GM21390 (cell line): Measurements from ENCODE around the gene TBC1D5.
"Not testable (repeated sequence)": the region's sequence is repeated elsewhere in the genome, so short reads cannot be mapped to it uniquely, and the experiment has no call there.

ENCODE experiments used
- ATAC-seq: cut with Tn5 transposase; IDR thresholded peaks from one replicate; pipeline ENCODE4 v1.9.1; 2021; ENCODE audit not compliant: unreplicated experiment

The TBC1D5 gene

DNA sequence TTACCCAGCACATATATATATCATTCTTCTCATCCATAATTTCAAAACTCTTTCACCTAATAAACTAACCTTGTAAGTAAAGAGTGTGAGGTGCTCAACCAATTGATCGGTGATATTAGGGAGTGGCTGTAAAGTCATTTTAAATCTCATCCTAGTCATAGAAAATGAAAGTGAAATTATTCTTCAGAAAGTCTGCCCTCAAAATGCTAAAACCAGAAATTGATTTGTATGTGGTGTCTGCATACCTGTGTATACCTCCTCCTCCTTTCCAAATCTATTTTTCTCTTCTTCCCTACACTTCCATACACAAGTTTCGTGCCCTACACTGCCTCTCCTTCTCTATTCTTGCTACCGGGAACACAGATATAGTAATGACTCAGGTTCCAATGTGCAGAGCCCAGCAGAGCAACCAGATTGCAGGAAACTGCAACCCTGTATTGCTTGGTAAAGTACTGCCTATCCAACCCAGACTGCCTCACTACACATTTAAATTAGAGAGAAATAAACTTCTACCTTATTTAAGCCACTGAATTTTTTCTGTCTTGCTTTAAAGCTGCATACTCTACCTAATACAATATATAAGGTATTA is 7.4 kb upstream of the TBC1D5 start:
- peak; percentile 22 for ATAC-seq

DNA sequence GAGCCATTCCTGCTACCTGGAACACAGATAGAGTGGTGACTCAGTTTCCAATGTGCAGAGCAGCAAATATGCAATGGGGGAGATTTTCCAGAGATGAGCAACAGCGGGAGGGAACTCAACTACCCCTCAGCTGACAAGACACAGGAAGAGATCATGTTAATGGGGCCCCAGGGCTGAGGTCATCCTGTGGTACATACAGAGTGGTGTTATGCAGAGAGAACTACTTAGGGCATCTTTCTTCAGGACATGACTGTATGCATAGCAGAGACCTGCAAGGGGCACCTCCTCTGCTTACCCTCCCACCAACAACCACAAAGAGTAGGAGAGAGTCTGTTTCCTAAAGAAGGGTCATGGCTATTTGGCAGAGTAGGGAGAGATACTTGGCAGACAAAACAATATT is 6.8 kb upstream of the TBC1D5 start:
- peak; percentile 39 for ATAC-seq

GRCh38 chr3:17747890-17748247 is 5.4 kb upstream of the TBC1D5 start:
- no peak for ATAC-seq

DNA sequence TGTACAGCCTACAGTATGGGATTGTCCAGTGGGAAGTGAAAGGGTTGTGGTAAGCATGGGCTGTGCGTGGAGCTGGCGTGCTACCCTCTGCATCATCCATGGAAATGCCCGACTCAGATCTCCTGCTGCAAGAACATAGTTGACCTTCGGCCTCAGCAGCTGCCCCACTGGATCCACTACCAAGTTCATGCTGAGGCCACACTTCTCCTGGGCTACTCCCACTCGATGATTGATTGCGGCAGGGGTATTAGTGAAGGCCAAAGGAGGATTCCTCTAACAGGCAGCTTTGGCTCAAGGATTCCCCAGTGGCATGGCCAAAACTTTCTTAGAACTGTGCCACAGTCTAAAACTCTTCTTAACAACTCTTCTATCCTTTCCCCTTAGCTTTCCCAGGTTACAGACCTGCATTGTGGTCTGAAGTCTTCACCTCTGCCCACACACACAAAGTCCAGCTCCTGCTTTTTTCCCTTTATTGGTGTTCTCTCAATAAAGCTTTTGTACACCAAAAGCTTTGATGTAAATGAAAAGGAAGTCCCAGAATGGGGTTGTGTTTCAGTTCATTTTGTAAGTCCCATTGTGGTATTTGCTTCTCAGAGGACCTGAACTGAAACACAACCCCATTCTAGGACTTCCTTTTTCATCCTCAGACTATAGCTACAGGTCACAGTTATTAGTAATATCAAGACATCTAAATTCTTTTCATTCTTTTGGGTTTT is 4.9 kb upstream of the TBC1D5 start:
- peak; percentile 76 for ATAC-seq

DNA sequence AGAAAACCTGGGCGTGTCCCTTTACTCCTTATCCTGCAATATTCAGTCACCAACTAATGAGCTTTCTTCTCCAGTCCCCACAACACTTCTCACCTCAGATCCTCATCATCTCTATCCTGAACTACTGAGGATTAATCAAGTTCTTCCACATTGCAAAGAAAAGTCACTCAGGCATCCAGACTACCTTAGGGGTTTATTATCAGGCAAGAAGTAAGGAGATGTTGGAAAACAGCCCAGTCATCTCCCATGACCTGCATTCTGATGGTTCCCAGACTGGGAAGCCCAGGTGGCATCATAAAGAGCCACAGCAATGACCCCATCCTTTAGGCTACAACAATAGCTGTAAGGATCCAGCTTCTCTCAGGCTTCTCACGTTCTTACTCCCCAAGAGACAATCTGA is 3.5 kb upstream of the TBC1D5 start:
- ATAC-seq = no peak

GRCh38 chr3:17745301-17745700 is 2.9 kb upstream of the TBC1D5 start:
- no peak for ATAC-seq

- no peak for ATAC-seq
Measured at GRCh38 chr3:17744693-17745092, 2.3 kb upstream of the TBC1D5 start.

DNA sequence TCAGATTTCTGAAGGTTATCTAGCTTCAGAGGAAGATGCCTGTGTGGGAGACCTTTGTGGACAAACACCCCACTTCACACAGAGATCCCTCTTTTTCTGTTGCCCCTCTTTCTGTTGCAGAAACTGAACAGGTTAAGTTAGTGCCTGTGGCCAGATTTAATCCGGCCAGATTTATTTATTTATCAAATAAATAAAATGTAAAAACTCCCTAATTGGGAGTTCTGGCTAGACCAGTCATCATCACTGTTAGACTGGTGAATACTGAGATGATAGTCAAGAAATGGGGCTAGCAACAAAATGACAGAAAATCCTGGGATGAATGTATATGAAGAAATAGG is 1.2 kb upstream of the TBC1D5 start:
- no peak for ATAC-seq

GRCh38 chr3:17742880-17743657 is 638 bp upstream of the TBC1D5 start:
- ATAC-seq = peak; percentile 1

- no peak for ATAC-seq
Measured at GRCh38 chr3:17741621-17742101, 770 bp downstream of the TBC1D5 start.

GRCh38 chr3:17740721-17741141 is 1.7 kb downstream of the TBC1D5 start:
- ATAC-seq = no peak

DNA sequence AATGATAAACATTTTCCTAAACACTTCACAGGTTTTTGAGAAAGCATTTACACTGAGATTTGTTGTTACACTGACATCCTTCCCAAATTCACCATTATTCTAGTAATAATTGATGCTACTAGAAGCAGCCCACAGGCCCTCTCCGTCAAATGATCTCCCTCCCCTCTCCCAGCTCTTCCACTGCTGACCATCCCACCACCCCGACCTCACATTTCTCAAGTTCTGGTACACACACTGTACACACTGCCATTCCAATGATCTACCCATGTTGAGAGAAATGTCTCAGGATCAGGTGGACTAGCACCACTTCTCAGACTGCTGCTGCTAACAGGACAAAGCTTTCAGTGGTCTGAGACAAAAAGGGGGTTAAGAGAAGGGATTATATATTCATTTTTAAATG is 3.5 kb downstream of the TBC1D5 start:
- ATAC-seq = no peak

DNA sequence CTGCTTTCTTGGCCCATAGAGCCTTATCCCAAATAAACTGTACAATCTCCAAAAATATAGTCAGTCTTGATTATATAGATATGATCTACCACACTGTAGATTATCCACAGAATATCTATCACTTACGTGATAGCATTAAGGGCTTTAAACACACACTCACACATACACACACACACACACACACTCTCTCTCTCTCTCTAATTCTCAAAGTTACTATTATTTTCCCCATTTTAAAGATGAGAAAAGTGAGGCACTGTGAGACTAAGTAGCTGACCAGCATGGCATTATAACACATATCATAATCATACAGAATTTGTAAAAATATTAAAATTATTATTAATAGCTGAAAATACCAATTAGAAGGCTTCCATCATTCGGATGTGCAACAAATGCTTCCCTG is 4.2 kb downstream of the TBC1D5 start:
- ATAC-seq = no peak

- ATAC-seq = no peak
Measured at GRCh38 chr3:17737591-17737990, 4.8 kb downstream of the TBC1D5 start.

GRCh38 chr3:17735362-17735761 is 7.1 kb downstream of the TBC1D5 start:
- not testable (repeated sequence) for ATAC-seq

- ATAC-seq = no peak
Measured at GRCh38 chr3:17733768-17734167, 8.7 kb downstream of the TBC1D5 start.

GRCh38 chr3:17733215-17733614 is 9.2 kb downstream of the TBC1D5 start:
- ATAC-seq = no peak

DNA sequence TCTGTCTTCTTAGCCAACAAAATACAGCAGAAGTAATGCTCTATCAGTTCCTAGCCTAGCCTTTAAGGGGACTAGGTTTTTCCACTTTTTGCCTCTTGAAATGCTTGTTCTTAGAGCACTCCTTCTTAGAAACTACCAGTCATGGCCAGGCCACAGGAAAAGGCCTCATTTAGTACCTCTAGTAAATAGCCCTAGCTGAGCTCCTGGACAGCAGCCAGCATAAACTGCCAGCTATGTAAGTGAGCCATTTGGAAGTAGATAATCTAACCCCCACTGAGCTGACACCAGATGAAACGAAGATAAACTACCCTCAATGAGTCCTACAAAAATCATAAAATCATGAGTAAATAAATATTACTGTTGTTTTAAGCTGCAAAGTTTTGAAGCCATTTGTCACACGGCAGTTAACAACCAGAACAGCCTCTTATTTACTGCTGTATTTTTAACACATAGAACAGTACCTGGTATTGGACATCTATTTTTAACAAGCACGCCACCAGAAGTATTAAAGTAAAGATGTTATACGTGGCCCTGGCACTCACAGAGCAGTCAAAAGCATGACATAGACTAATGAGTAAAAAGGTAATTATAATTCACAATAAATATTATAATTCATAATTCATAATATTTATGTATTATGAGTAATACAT is 12.0 kb downstream of the TBC1D5 start:
- ATAC-seq = no peak

DNA sequence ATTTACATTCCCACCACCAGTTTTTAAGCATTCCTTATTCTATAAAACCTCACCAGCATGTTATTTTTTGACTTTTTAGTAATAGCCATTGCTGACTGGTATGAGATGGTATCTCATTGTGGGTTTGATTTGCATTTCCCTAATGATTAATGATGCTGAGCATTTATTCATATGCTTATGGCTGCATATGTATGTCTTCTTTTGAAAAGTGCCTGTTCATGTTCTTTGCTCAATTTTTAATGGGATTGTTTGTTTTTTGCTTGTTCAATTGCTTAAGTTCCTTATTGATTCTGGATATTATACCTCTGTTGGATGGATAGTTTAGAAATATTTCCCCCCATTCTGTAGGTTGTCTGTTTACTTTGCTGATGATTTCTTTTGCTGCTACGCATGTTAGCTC is 16.1 kb downstream of the TBC1D5 start:
- no peak for ATAC-seq

- not testable (repeated sequence) for ATAC-seq
Measured at GRCh38 chr3:17725844-17726243, 16.6 kb downstream of the TBC1D5 start.

DNA sequence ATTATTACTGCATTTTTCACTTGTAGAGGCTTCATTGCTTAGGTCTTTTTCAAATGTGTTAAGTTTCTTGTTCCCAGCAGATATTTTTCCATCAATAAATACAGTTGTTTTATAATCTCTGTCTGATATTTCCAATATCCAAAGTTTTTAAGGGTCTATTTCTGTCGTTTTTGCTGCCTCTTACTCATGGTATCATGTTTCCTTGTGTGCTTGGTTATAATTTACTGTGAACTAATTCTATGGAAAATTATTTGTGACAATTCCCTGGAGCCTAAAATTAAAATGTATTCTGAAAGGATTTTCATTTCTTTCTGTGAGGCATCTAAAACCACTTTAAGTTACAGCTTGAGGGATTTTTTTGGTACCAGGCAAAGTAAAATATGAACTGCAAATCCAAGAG is 17.5 kb downstream of the TBC1D5 start:
- no peak for ATAC-seq

DNA sequence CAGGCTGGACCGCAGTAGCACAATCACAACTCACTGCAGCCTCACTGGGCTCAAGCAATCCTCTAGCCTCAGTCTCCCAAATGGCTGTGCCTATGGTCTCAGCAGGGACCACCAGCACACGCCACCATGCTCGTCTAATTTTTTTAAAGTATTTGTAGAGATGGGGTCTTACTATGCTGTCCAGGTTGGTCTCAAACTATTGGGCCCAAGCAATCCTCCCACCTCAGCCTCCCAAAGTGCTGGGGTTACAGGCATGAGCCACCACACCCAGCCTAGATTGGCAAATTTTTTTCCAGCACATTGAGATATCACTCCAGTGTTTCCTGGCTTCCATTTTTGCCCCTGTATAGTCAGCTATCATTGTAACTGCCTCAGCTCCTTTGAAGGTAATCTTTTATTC is 18.3 kb downstream of the TBC1D5 start:
- no peak for ATAC-seq
